ENCODE results near the gene MAP4K4. TPM values are rescaled to one million over a fixed set of nuclear protein-coding genes. Genes with fewer than 3 reads are reported as not detected.

The MAP4K4 gene
- total and polyA plus RNA-seq, 12 donors, result 8.7 to 43.1 (median 21.8) TPM

GRCh38 chr2:101901241-101901640, 203.7 kb downstream of the MAP4K4 start:
- H3K4me1 ChIP-seq (replicated peaks in 1 of 2), result no peaks in the 10 kb centered on the region
- 86 to 100% (median 90%) methylated on average over 2 of the region's 2 CpGs for WGBS, 4 donors
- H3K36me3 ChIP-seq (replicated peaks in 1 of 2), result no peaks in the 10 kb centered on the region
- intact Hi-C loops (cut with DNase I), result no loop called here
- H3K9me3 ChIP-seq (replicated peaks in 1 of 3), result no peaks in the 10 kb centered on the region
- TF ChIP-seq POLR2A (IDR thresholded peaks at IDR 0.05), result no peak
- no peak overlapping the region for H3K27ac ChIP-seq
- no peak overlapping the region for H3K4me3 ChIP-seq
- no peaks in the 10 kb centered on the region for H3K27me3 ChIP-seq
- no peak for DNase-seq

- H3K36me3 ChIP-seq (replicated peaks in 1 of 2), result no peaks in the 10 kb centered on the region
- no peaks in the 10 kb centered on the region for H3K27me3 ChIP-seq
- H3K27ac ChIP-seq, result no peak overlapping the region
- DNase-seq, result no peak
- H3K9me3 ChIP-seq (replicated peaks in 1 of 3), result no peaks in the 10 kb centered on the region
- no peak overlapping the region for H3K4me3 ChIP-seq
- 88 to 93% (median 90%) methylated on average over 2 of the region's 2 CpGs for WGBS, 4 donors
- intact Hi-C loops (cut with DNase I), result no loop called here
- H3K4me1 ChIP-seq (replicated peaks in 1 of 2), result no peaks in the 10 kb centered on the region
- no peak for TF ChIP-seq CTCF (IDR thresholded peaks at IDR 0.05)
- TF ChIP-seq POLR2A (IDR thresholded peaks at IDR 0.05), result no peak
These were observed 204.7 kb downstream of the MAP4K4 start for GRCh38 chr2:101902169-101902568.

GRCh38 chr2:101904916-101905315, 207.4 kb downstream of the MAP4K4 start:
- Histone ChIP-seq H3K9me3 (replicated peaks in 1 of 3) (no peaks in the 10 kb centered on the region), H3K27ac (no peak overlapping the region), H3K4me3 (no peak overlapping the region), H3K4me1 (replicated peaks in 1 of 2) (no peaks in the 10 kb centered on the region), H3K27me3 (no peaks in the 10 kb centered on the region), H3K36me3 (replicated peaks in 1 of 2) (no peaks in the 10 kb centered on the region)
- intact Hi-C loops (cut with DNase I), result no loop called here
- no peak for TF ChIP-seq CTCF (IDR thresholded peaks at IDR 0.05)
- TF ChIP-seq POLR2A (IDR thresholded peaks at IDR 0.05), result no peak
- WGBS, 4 donors, result 86 to 95% (median 90%) methylated on average over 1 of the region's 1 CpG
- DNase-seq, result no peak

GRCh38 chr2:101905746-101906336, 208.3 kb downstream of the MAP4K4 start:
- H3K9me3 ChIP-seq (replicated peaks in 1 of 3), result no peaks in the 10 kb centered on the region
- H3K27ac ChIP-seq, result no peak overlapping the region
- H3K36me3 ChIP-seq (replicated peaks in 1 of 2), result no peaks in the 10 kb centered on the region
- TF ChIP-seq CTCF (IDR thresholded peaks at IDR 0.05) (no peak), POLR2A (IDR thresholded peaks at IDR 0.05) (no peak)
- intact Hi-C loops (cut with DNase I), result no loop called here
- no peaks in the 10 kb centered on the region for H3K4me1 ChIP-seq (replicated peaks in 1 of 2)
- 65 to 72% (median 69%) methylated on average over 9 of the region's 9 CpGs for WGBS, 4 donors
- DNase-seq, result no peak
- no peak overlapping the region for H3K4me3 ChIP-seq
- H3K27me3 ChIP-seq, result no peaks in the 10 kb centered on the region

GRCh38 chr2:101909760-101910159, 212.3 kb downstream of the MAP4K4 start:
- Histone ChIP-seq H3K27me3 (no peaks in the 10 kb centered on the region), H3K4me3 (no peak overlapping the region), H3K36me3 (replicated peaks in 1 of 2) (no peaks in the 10 kb centered on the region), H3K4me1 (replicated peaks in 1 of 2) (no peaks in the 10 kb centered on the region), H3K9me3 (replicated peaks in 1 of 3) (no peaks in the 10 kb centered on the region), H3K27ac (no peak overlapping the region)
- intact Hi-C loops (cut with DNase I), result no loop called here
- DNase-seq, result no peak
- TF ChIP-seq CTCF (IDR thresholded peaks at IDR 0.05) (no peak), POLR2A (IDR thresholded peaks at IDR 0.05) (no peak)
- 50 to 86% (median 70%) methylated on average over 1 of the region's 1 CpG for WGBS, 4 donors

Data from adrenal gland (tissue), 12 donors.